Measurements from ENCODE around the gene DPEP2. TPM values are rescaled to one million over a fixed set of nuclear protein-coding genes. Genes with fewer than 3 reads are reported as not detected.
"Not testable (repeated sequence)": the region's sequence is repeated elsewhere in the genome, so short reads cannot be mapped to it uniquely, and the experiment has no call there.

The DPEP2 gene
- total RNA-seq, 1 donor, result not detected

GRCh38 chr16:68031951-68032350 is 32.7 kb upstream of the DPEP2 start:
- Histone ChIP-seq H3K27me3 (ENCODE audit: insufficient read depth, low read length) (no peaks in the 10 kb centered on the region), H3K9me3 (ENCODE audit: low read depth, low read length) (no peaks in the 10 kb centered on the region), H3K79me2 (ENCODE audit: insufficient read depth, low read length) (peaks cover 2% of the 10 kb centered on the region), H3K4me3 (ENCODE audit: insufficient read depth, low read length) (no peak overlapping the region), H3K27ac (ENCODE audit: low read depth, low read length) (peak overlapping the region; percentile 69), H4K20me1 (ENCODE audit: insufficient read depth, low read length) (peaks cover 6% of the 10 kb centered on the region), H2AFZ (ENCODE audit: low read length) (no peak overlapping the region), H3K4me2 (ENCODE audit: insufficient read depth, low read length) (no peak overlapping the region), H3K4me1 (ENCODE audit: insufficient read depth, low read length) (peaks cover 22% of the 10 kb centered on the region), H3K36me3 (ENCODE audit: insufficient read depth, low read length) (peaks cover 10% of the 10 kb centered on the region)
- DNase-seq (ENCODE audit: insufficient read length, low spot score, missing footprints), result no peak
- TF ChIP-seq CTCF (IDR thresholded peaks at IDR 0.05; ENCODE audit: extremely low read depth, low read depth, low read length), result no peak

- H3K9me3 ChIP-seq (ENCODE audit: low read depth, low read length); DNase-seq (ENCODE audit: insufficient read length, low spot score, missing footprints); H3K27me3 ChIP-seq (ENCODE audit: insufficient read depth, low read length); H3K4me3 ChIP-seq (ENCODE audit: insufficient read depth, low read length); H2AFZ ChIP-seq (ENCODE audit: low read length); H3K79me2 ChIP-seq (ENCODE audit: insufficient read depth, low read length); H4K20me1 ChIP-seq (ENCODE audit: insufficient read depth, low read length): not testable (repeated sequence)
- Histone ChIP-seq H3K4me1 (ENCODE audit: insufficient read depth, low read length) (peaks cover 22% of the 10 kb centered on the region), H3K4me2 (ENCODE audit: insufficient read depth, low read length) (peak overlapping the region; percentile 2), H3K36me3 (ENCODE audit: insufficient read depth, low read length) (peaks cover 13% of the 10 kb centered on the region), H3K27ac (ENCODE audit: low read depth, low read length) (peak overlapping the region; percentile 69)
Observed at GRCh38 chr16:68030108-68030507, 30.8 kb upstream of the DPEP2 start.

GRCh38 chr16:68028996-68029395 is 29.7 kb upstream of the DPEP2 start:
- DNase-seq (ENCODE audit: insufficient read length, low spot score, missing footprints), result no peak
- Histone ChIP-seq H3K27ac (ENCODE audit: low read depth, low read length) (no peak overlapping the region), H4K20me1 (ENCODE audit: insufficient read depth, low read length) (peaks cover 6% of the 10 kb centered on the region), H3K4me1 (ENCODE audit: insufficient read depth, low read length) (peaks cover 24% of the 10 kb centered on the region), H3K27me3 (ENCODE audit: insufficient read depth, low read length) (no peaks in the 10 kb centered on the region), H3K36me3 (ENCODE audit: insufficient read depth, low read length) (peaks cover 13% of the 10 kb centered on the region), H2AFZ (ENCODE audit: low read length) (no peak overlapping the region), H3K4me3 (ENCODE audit: insufficient read depth, low read length) (no peak overlapping the region), H3K9me3 (ENCODE audit: low read depth, low read length) (no peaks in the 10 kb centered on the region), H3K4me2 (ENCODE audit: insufficient read depth, low read length) (no peak overlapping the region), H3K79me2 (ENCODE audit: insufficient read depth, low read length) (peaks cover 9% of the 10 kb centered on the region)
- no peak for TF ChIP-seq CTCF (IDR thresholded peaks at IDR 0.05; ENCODE audit: extremely low read depth, low read depth, low read length)

- Histone ChIP-seq H2AFZ (ENCODE audit: low read length) (peak within 1 kb of the TSS; percentile 99), H3K4me2 (ENCODE audit: insufficient read depth, low read length) (peak within 1 kb of the TSS; percentile 93), H3K4me3 (ENCODE audit: insufficient read depth, low read length) (peak within 1 kb of the TSS; percentile 95), H3K27me3 (ENCODE audit: insufficient read depth, low read length) (no peaks in the 10 kb centered on the region), H3K79me2 (ENCODE audit: insufficient read depth, low read length) (peaks cover 37% of the 10 kb centered on the region), H3K9me3 (ENCODE audit: low read depth, low read length) (no peaks in the 10 kb centered on the region), H4K20me1 (ENCODE audit: insufficient read depth, low read length) (no peaks in the 10 kb centered on the region), H3K27ac (ENCODE audit: low read depth, low read length) (peak within 1 kb of the TSS; percentile 89), H3K4me1 (ENCODE audit: insufficient read depth, low read length) (peaks cover 16% of the 10 kb centered on the region), H3K36me3 (ENCODE audit: insufficient read depth, low read length) (peaks cover 16% of the 10 kb centered on the region)
- TF ChIP-seq CTCF (IDR thresholded peaks at IDR 0.05; ENCODE audit: extremely low read depth, low read depth, low read length), result no peak
- DNase-seq (ENCODE audit: insufficient read length, low spot score, missing footprints), result peak; percentile 97
Observed at GRCh38 chr16:68022728-68023537, 23.6 kb upstream of the DPEP2 start, which contains the start of the genes DDX28 and DUS2. TSS of gene DDX28 (minus strand) at chr16:68023232. CDS start at chr16:68023202, 30 bp downstream. TSS of gene DUS2 (plus strand) at chr16:68023284. CDS start at chr16:68038024, 14,740 bp downstream.
